Ramos (cell line): ENCODE results near the gene DRICH1.
"Not testable (repeated sequence)": the region's sequence is repeated elsewhere in the genome, so short reads cannot be mapped to it uniquely, and the experiment has no call there.

Experiments
- in situ Hi-C: fragments of 300-500 bp; cut with MboI; formaldehyde crosslinking; loops from one replicate; pipeline ENCODE4 v1.14.3; 2022; ENCODE audit warnings: low sequenced_read_pairs; ENCODE audit not compliant: unreplicated experiment

DRICH1 gene

DNA sequence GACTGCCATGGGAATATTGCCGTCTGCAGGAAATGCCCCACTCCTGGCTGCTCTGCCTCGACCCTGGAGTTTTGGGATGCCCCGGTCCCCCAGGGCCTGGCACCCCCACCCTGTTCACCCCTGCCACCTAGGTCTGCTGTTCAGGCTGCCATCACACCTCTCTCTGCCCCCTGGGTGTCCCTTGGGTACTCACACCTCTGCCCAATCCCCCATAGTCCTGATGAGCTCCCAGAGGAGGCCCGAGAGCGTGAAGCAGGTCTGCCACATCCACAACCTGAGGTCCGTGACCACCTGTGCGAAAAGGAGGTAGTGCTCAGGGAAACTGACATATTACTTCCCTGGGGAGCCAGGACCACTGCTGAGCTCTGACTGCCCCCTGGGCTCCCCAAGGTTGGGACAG is 20.2 kb upstream of the DRICH1 start:
- in situ Hi-C loops = no loop called here

DNA sequence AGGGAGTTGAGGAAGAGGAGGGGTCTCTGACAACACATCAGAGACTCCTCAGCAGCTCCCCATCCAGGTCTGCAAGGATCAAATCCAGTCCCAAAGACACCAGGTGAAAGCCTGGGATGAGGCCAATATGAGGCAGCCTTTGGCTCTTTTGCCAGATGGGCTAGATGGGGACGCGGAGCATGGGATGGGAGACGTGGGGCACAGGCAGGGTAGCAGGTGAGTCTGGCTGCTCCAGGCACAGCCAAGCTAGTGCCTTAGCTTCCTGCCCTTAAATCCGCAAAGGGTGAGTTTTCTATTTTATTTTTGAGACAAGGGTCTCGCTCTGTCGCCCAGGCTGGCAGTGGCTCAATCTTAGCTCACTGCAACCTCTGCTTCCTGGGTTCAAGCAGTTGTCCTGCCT is 19.6 kb upstream of the DRICH1 start:
- in situ Hi-C loops = no loop called here

DNA sequence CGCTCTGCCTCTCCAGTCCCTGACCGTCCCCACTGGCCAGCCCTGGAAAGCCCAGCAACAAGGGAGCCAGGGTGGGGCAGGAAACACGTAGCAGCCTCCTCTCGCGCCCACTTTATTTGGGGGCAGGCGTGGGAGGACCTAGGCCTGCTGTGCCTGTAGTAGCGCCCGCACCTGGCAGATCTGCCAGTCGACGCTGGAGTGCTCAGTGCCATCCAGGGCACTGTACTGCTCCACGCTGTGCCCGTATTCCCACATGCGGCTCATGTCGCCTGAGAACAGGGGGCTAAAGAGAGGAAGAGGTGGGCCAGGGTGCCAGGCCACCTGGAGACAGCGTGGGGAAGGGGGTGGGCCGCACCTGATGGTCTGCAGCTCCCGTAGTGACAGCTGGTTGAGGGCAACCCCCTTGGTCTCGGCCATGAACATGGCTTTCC is 17.0 kb upstream of the DRICH1 start:
- in situ Hi-C loops = no loop called here

DNA sequence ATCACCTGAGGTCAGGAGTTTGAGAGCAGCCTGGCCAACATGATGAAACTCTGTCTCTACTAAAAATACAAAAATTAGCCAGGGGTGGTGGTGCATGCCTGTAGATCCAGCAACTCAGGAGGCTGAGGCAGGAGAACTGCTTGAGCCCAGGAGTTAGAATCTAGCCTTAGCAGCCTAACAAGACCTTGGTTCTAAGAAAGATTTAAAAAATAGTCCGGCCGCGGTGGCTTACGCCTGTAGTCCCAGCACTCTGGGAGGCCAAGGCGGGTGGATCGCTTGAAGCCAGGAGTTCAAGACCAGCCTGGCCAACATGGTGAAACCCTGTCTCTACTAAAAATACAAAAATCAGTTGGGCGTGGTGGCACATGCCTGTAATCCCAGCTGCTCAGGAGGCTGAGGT is 14.4 kb upstream of the DRICH1 start:
- in situ Hi-C loops = not testable (repeated sequence)

- in situ Hi-C loops = not testable (repeated sequence)
These were observed 8.1 kb upstream of the DRICH1 start for GRCh38 chr22:23640206-23640605.

- in situ Hi-C loops = no loop called here
These were observed 7.5 kb upstream of the DRICH1 start for GRCh38 chr22:23639661-23640060.

- in situ Hi-C loops = no loop called here
These were observed 6.5 kb upstream of the DRICH1 start for GRCh38 chr22:23638611-23639010.

- in situ Hi-C loops = not testable (repeated sequence)
These were observed 3.2 kb upstream of the DRICH1 start for GRCh38 chr22:23635291-23635690.

DNA sequence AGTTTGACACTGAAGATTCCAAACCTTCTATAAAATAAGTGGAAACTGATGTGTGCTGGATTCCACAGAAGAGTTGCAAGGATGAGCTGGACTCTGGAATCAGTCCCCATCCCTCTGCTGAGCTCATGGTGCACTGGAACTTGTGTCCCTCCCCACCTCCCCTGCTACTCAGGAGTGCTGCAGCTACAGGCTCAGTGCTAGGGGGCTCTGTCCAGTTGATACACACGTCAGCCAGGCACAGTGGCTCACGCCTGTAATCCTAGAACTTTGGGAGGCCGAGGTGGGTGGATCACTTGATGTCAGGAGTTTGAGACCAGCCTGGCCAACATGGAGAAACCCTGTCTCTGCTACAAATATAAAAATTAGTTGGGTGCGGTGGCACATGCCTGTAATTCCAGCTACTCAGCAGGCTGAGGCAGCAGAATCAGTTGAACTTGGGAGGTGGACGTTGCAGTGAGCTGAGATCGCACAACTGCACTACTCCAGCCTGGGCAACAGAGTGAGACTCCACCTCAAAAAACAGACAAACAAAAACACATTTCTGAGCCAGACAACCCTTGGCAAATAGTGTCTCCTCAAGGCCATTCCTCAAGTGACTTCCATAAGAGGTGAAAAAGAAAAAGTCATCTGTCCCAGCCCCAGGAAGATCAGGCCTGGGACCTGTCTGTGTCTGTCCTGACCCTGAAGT is 3.9 kb downstream of the DRICH1 start:
- in situ Hi-C loops = loop anchor here (10.0 kb wide), 1 partner anchor 137 kb away; the partner anchor contains the start of genes C22orf15 and CHCHD10

- in situ Hi-C loops = loop anchor here (10.0 kb wide), 1 partner anchor 137 kb away; the partner anchor contains the start of genes C22orf15 and CHCHD10
These were observed 4.6 kb downstream of the DRICH1 start for GRCh38 chr22:23627401-23628055.

DNA sequence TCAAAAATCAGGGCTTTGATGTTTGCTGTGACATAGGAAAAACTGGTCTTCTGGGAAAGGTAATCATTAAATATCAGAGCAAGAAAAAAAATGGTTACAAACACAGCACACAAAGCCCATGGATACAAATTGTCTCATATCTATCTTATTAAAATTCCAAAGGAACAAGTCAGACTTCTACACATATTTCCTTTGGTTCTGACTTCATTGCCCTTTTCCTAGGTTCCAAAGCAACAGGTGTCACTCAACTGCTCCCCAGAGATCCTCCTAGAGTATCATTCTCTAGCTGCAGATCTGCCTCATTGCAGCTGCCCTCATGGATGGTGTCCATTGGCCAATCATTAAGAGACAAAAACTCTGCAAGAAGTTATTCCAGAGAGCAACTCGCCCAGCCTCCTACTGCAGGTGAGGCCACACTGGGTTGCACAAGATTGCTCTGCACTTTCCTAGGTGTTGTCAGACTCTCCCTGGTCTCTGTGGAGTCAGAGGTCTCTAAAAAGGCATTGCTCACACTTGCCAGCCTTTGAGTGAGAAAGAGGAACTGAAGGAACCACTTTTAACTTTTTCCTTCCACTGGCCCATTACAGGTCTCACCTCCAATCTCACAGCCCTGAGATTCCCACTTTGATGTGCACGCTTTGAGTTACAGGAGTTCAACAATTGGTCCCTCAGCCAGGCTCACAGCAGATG is 5.7 kb downstream of the DRICH1 start:
- in situ Hi-C loops = loop anchor here (10.0 kb wide), 1 partner anchor 138 kb away; the partner anchor contains the start of genes C22orf15 and CHCHD10

- in situ Hi-C loops = loop anchor here (10.0 kb wide), 1 partner anchor 142 kb away; the partner anchor contains the start of genes C22orf15 and CHCHD10
These were observed 9.5 kb downstream of the DRICH1 start for GRCh38 chr22:23622634-23623033.

- in situ Hi-C loops = loop anchor here (10.0 kb wide), 1 partner anchor 143 kb away; the partner anchor contains the start of genes C22orf15 and CHCHD10
These were observed 10.2 kb downstream of the DRICH1 start for GRCh38 chr22:23621916-23622315.

DNA sequence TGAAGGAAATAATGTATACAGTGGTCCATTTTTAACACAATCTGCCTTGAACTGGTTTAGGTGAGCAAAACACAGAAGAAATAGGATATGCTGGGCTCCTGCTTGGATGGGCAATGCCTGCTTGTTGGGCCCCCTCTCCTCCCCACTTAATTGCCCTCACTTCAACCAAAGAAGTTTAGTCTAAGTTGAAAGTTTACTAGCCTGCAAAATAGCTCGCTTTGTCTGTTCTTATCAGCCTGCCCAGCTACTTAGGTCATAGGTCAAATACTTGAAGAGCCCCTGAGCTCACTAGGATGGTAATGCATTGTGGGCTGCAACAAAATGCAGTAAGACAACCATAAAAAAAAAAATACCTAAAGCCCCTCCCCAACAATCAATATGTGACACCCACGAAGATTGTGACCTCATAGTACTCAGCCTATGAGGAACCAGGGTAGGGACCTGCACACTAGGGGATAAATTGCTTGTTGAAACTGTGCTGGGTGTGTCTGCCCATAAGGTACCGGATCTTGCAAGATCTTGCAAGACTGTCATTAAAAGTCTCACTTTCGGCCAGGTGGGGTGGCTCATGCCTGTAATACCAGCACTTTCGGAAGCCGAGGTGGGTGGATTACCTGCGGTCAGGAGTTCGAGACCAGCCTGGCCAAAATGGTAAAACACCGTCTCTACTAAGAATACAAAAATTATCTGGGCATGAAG is 10.9 kb downstream of the DRICH1 start:
- in situ Hi-C loops = loop anchor here (10.0 kb wide), 1 partner anchor 144 kb away; the partner anchor contains the start of genes C22orf15 and CHCHD10

- in situ Hi-C loops = loop anchor here (10.0 kb wide), 1 partner anchor 241 kb away; the partner anchor contains the start of gene SLC2A11
These were observed 18.7 kb downstream of the DRICH1 start for GRCh38 chr22:23613193-23613972.

- in situ Hi-C loops = loop anchor here (10.0 kb wide), 1 partner anchor 245 kb away; the partner anchor contains the start of gene SLC2A11
These were observed 21.9 kb downstream of the DRICH1 start for GRCh38 chr22:23609983-23610781.

DNA sequence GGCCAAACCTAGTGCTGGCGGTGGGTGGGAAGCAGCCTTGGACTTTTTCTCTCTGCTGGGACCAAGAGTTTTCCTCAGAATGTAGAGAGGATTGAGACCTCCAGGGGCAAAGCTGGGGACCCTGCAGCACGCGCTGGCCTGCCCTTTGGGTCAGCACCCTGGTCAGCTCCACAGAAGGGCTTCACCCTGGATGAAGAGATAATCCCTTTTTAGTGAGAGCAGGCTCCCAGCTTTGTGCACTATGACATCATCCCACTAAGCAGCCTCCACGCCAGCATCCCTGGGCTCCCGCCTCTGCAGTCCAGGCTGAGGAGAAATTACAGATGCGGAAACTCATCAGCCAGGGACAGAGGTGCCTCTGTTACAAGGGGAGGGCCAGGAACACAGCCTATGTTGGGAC is 23.5 kb downstream of the DRICH1 start:
- in situ Hi-C loops = no loop called here
